Measurements from ENCODE around the gene KIDINS220. TPM values are rescaled to one million over a fixed set of nuclear protein-coding genes. Genes with fewer than 3 reads are reported as not detected.

Gene KIDINS220
- total and polyA plus RNA-seq, 2 experiments from 2014 or later, result 12.8 to 38.2 TPM

DNA sequence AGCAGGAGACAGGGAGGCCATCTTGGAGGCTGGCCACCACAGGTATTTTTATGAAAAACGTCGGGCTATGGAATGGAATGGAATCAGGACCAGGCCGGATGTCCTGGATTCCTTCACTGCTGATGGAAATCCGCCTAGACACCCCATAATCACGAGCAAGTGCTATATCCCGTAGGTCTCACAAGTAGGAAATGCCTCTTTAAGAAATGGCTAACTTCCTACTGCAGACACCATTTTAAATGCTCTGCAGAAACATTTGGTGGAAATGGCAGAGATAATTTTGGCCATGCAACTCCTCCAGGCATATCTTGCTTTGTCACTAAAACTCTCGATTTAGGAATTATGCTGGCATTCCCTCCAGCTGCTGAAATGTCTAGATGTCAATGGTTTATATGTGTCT is 137.6 kb downstream of the KIDINS220 start (continued):
- TF ChIP-seq, protein P1, sequence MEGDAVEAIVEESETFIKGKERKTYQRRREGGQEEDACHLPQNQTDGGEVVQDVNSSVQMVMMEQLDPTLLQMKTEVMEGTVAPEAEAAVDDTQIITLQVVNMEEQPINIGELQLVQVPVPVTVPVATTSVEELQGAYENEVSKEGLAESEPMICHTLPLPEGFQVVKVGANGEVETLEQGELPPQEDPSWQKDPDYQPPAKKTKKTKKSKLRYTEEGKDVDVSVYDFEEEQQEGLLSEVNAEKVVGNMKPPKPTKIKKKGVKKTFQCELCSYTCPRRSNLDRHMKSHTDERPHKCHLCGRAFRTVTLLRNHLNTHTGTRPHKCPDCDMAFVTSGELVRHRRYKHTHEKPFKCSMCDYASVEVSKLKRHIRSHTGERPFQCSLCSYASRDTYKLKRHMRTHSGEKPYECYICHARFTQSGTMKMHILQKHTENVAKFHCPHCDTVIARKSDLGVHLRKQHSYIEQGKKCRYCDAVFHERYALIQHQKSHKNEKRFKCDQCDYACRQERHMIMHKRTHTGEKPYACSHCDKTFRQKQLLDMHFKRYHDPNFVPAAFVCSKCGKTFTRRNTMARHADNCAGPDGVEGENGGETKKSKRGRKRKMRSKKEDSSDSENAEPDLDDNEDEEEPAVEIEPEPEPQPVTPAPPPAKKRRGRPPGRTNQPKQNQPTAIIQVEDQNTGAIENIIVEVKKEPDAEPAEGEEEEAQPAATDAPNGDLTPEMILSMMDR (conservative IDR thresholded peaks at IDR 0.05; ENCODE audit: low read depth in 2 of 2), result no peak
- no peak for TF ChIP-seq ZNF114 (CRISPR knock-in tag; IDR thresholded peaks at IDR 0.05)
- no peak for TF ChIP-seq ZNF331 (CRISPR knock-in tag; IDR thresholded peaks at IDR 0.05; ENCODE audit: low read depth)
- TF ChIP-seq, protein P2, sequence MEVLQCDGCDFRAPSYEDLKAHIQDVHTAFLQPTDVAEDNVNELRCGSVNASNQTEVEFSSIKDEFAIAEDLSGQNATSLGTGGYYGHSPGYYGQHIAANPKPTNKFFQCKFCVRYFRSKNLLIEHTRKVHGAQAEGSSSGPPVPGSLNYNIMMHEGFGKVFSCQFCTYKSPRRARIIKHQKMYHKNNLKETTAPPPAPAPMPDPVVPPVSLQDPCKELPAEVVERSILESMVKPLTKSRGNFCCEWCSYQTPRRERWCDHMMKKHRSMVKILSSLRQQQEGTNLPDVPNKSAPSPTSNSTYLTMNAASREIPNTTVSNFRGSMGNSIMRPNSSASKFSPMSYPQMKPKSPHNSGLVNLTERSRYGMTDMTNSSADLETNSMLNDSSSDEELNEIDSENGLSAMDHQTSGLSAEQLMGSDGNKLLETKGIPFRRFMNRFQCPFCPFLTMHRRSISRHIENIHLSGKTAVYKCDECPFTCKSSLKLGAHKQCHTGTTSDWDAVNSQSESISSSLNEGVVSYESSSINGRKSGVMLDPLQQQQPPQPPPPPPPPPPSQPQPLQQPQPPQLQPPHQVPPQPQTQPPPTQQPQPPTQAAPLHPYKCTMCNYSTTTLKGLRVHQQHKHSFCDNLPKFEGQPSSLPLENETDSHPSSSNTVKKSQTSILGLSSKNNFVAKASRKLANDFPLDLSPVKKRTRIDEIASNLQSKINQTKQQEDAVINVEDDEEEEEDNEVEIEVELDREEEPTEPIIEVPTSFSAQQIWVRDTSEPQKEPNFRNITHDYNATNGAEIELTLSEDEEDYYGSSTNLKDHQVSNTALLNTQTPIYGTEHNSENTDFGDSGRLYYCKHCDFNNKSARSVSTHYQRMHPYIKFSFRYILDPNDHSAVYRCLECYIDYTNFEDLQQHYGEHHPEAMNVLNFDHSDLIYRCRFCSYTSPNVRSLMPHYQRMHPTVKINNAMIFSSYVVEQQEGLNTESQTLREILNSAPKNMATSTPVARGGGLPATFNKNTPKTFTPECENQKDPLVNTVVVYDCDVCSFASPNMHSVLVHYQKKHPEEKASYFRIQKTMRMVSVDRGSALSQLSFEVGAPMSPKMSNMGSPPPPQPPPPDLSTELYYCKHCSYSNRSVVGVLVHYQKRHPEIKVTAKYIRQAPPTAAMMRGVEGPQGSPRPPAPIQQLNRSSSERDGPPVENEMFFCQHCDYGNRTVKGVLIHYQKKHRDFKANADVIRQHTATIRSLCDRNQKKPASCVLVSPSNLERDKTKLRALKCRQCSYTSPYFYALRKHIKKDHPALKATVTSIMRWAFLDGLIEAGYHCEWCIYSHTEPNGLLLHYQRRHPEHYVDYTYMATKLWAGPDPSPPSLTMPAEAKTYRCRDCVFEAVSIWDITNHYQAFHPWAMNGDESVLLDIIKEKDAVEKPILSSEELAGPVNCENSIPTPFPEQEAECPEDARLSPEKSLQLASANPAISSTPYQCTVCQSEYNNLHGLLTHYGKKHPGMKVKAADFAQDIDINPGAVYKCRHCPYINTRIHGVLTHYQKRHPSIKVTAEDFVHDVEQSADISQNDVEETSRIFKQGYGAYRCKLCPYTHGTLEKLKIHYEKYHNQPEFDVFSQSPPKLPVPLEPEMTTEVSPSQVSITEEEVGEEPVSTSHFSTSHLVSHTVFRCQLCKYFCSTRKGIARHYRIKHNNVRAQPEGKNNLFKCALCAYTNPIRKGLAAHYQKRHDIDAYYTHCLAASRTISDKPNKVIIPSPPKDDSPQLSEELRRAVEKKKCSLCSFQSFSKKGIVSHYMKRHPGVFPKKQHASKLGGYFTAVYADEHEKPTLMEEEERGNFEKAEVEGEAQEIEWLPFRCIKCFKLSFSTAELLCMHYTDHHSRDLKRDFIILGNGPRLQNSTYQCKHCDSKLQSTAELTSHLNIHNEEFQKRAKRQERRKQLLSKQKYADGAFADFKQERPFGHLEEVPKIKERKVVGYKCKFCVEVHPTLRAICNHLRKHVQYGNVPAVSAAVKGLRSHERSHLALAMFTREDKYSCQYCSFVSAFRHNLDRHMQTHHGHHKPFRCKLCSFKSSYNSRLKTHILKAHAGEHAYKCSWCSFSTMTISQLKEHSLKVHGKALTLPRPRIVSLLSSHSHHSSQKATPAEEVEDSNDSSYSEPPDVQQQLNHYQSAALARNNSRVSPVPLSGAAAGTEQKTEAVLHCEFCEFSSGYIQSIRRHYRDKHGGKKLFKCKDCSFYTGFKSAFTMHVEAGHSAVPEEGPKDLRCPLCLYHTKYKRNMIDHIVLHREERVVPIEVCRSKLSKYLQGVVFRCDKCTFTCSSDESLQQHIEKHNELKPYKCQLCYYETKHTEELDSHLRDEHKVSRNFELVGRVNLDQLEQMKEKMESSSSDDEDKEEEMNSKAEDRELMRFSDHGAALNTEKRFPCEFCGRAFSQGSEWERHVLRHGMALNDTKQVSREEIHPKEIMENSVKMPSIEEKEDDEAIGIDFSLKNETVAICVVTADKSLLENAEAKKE (CRISPR knock-in tag; IDR thresholded peaks at IDR 0.05), result no peak
- TF ChIP-seq EZH2phosphoT487 (IDR thresholded peaks at IDR 0.05; ENCODE audit: unreplicated experiment), result no peak
- TF ChIP-seq POLR2AphosphoS5 (IDR thresholded peaks at IDR 0.05; ENCODE audit: low read depth), result no peak
- TF ChIP-seq STAT1 (IDR thresholded peaks at IDR 0.05; ENCODE audit: unreplicated experiment), result no peak
- no peak for TF ChIP-seq NANOG (IDR thresholded peaks at IDR 0.05; ENCODE audit: borderline replicate concordance)
- no peak for TF ChIP-seq JUNB (IDR thresholded peaks at IDR 0.05; ENCODE audit: unreplicated experiment)

DNA sequence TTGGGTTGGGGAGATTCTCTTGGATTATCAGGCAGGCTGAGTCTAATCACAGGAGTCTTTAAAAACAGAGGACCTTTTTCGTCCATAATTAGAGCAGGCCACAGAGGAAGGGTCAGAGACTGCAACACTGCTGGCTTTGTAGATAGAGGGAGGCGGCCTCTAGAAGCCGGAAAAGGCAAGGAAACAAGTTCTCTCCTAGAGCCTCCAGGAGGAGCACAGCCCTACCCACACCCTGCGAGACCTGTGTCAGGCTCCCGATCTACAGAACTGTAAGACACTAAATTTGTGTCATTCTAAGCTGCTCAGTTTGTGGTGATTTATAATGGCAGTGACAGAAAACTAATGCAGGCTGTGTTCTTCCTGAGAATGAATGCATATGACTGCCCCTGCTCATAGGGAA is 140.2 kb downstream of the KIDINS220 start:
- H3K9me2 ChIP-seq (ENCODE audit: insufficient read depth), result no peaks in the 10 kb centered on the region
- H3K4me2 ChIP-seq, result no peak overlapping the region
- H3K79me2 ChIP-seq (replicated peaks; ENCODE audit: insufficient read depth), result no peaks in the 10 kb centered on the region
- no peak overlapping the region for H2AFZ ChIP-seq
- Mint-ChIP-seq H3K36me3 (ENCODE audit: low read depth) (no peaks in the 10 kb centered on the region), H3K9me3 (peaks cover 2% of the 10 kb centered on the region; the same call in 2 of the 3 replicates), H3K27ac (no peak overlapping the region), H3K27me3 (ENCODE audit: insufficient read depth, low read depth, poor library complexity) (no peaks in the 10 kb centered on the region), H3K4me3 (no peak overlapping the region), H3K4me1 (peaks cover under 1% of the 10 kb centered on the region; the same call in 2 of the 3 replicates)
- no peak overlapping the region for H3K27ac ChIP-seq (ENCODE audit: low read depth)
- H3F3A ChIP-seq (replicated peaks; ENCODE audit: low read depth), result no peaks in the 10 kb centered on the region
- DNase-seq (ENCODE audit: low spot score) (no peak), ATAC-seq (no peak)
- no peak for TF ChIP-seq NANOG (IDR thresholded peaks at IDR 0.05; ENCODE audit: borderline replicate concordance)
- TF ChIP-seq EZH2phosphoT487 (IDR thresholded peaks at IDR 0.05; ENCODE audit: unreplicated experiment), result no peak
- TF ChIP-seq, protein P1 (conservative IDR thresholded peaks at IDR 0.05; ENCODE audit: low read depth in 2 of 2), result no peak
- no peak for TF ChIP-seq POLR2AphosphoS5 (IDR thresholded peaks at IDR 0.05; ENCODE audit: low read depth)
- no peaks in the 10 kb centered on the region for H3K27me3 ChIP-seq (ENCODE audit: insufficient read depth)
- no peak overlapping the region for H3K4me3 ChIP-seq
- H4K20me1 ChIP-seq (replicated peaks; ENCODE audit: insufficient read depth), result no peaks in the 10 kb centered on the region
- no peaks in the 10 kb centered on the region for H3K4me1 ChIP-seq (ENCODE audit: insufficient read depth)
- no peaks in the 10 kb centered on the region for H3K36me3 ChIP-seq (ENCODE audit: insufficient read depth)

Data from GM23338 (cell line).